Omental fat pad (tissue), 4 donors: Measurements from ENCODE around the gene NMU. TPM values are rescaled to one million over a fixed set of nuclear protein-coding genes. Genes with fewer than 3 reads are reported as not detected.
"Not testable (repeated sequence)": the region's sequence is repeated elsewhere in the genome, so short reads cannot be mapped to it uniquely, and the experiment has no call there.

ENCODE experiments used
- ATAC-seq: fragments of 150-250 bp; one replicate; pipeline ENCODE4 v1.9.1; 2016; ENCODE audit warnings: mild to moderate bottlenecking, moderate library complexity; ENCODE audit not compliant: low FRiP score
- DNase-seq: peaks from one replicate; pipeline ENCODE4 v3.0.0-alpha.2; 2019; ENCODE audit warnings: low spot score
- CTCF ChIP-seq, 3 donors: fragments of 450-650 bp; IDR thresholded peaks; one replicate each; pipeline ENCODE4 v1.5.1; 2016 to 2017; ENCODE audit warnings: antibody characterized with exemption in 3 of 3, mild to moderate bottlenecking in 3 of 3, moderate library complexity in 2 of 3
- total RNA-seq, 4 donors: library from RNA; depleted of rRNA; stranded (reverse); fragments of >200 nt; gene quantifications; one replicate each; pipeline ENCODE4 v1.1.0, GENCODE V29; 2016

NMU gene
- total RNA-seq, 4 donors from 2014 or later: not detected

- DNase-seq (no peak), ATAC-seq (no peak)
- no peak for TF ChIP-seq CTCF (IDR thresholded peaks at IDR 0.05)
Observed at GRCh38 chr4:55592014-55592413, 44.1 kb downstream of the NMU start, which contains the start of gene PDCL2. Gene PDCL2, minus strand, starts transcription at chr4:55592245. Its CDS starts 136 bp downstream, at chr4:55592109.

- ATAC-seq: no peak
- TF ChIP-seq CTCF (IDR thresholded peaks at IDR 0.05): no peak
- DNase-seq: no peak
Observed at GRCh38 chr4:55588160-55588559, 47.9 kb downstream of the NMU start.

GRCh38 chr4:55582773-55583172 is 53.3 kb downstream of the NMU start:
- not testable (repeated sequence) for DNase-seq, ATAC-seq

- DNase-seq (no peak), ATAC-seq (no peak)
- no peak for TF ChIP-seq CTCF (IDR thresholded peaks at IDR 0.05)
Observed at GRCh38 chr4:55578341-55579010, 57.6 kb downstream of the NMU start.

- ATAC-seq (no peak), DNase-seq (no peak)
- no peak for TF ChIP-seq CTCF (IDR thresholded peaks at IDR 0.05)
Observed at GRCh38 chr4:55575513-55575912, 60.6 kb downstream of the NMU start.

- no peak for ATAC-seq
- TF ChIP-seq CTCF (IDR thresholded peaks at IDR 0.05): no peak
- DNase-seq: no peak
Observed at GRCh38 chr4:55574252-55574651, 61.8 kb downstream of the NMU start.

GRCh38 chr4:55571806-55572205 is 64.3 kb downstream of the NMU start:
- no peak for TF ChIP-seq CTCF (IDR thresholded peaks at IDR 0.05)
- no peak for ATAC-seq
- no peak for DNase-seq
